Astrocyte of the hippocampus (primary cell): Measurements from ENCODE around the gene KIAA1191.
A peak's percentile ranks its signal among the peaks of the same experiment; 100 is the strongest.

ENCODE experiments used
- DNase-seq: peaks from one replicate; pipeline ENCODE4 v3.0.0; 2011; ENCODE audit warnings: low read depth, low spot score

Gene KIAA1191

GRCh38 chr5:176365351-176366231 is 4.0 kb upstream of the KIAA1191 start, which contains the start of gene ARL10:
ARL10 (plus strand) TSS chr5:176365487; CDS start chr5:176365564, 77 bp downstream.
- peak; percentile 82 for DNase-seq

- DNase-seq, result no peak
Observed at GRCh38 chr5:176364765-176365350, 3.3 kb upstream of the KIAA1191 start.

GRCh38 chr5:176362233-176362490 is 598 bp upstream of the KIAA1191 start:
- DNase-seq, result no peak

DNA sequence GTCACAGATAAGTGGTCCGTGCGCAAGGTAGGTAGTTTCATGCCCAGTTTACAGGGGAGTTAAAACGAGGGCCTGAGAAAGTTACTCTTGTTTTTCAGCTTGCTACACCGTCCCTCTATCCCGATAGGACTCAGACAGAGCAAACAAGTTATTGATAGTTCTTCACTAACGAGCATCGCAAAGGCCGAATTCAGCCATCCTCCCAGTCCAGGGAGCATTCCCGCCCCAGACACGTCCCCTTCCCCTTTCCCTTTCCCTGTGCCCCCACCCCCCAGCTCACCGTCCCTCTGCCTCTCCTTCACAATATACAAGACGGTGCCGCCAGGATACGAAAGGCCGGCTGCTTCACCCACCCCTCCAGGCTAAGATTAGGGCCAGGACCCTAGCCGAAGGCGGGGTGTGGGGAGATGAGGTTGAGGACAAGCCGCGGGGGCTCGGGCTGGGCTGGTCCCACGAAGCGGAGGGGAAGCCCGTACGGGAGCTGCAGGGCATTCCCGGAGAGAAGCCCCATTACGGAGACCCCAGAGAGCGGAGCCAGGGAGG is 599 bp downstream of the KIAA1191 start:
- DNase-seq, result peak; percentile 52

DNA sequence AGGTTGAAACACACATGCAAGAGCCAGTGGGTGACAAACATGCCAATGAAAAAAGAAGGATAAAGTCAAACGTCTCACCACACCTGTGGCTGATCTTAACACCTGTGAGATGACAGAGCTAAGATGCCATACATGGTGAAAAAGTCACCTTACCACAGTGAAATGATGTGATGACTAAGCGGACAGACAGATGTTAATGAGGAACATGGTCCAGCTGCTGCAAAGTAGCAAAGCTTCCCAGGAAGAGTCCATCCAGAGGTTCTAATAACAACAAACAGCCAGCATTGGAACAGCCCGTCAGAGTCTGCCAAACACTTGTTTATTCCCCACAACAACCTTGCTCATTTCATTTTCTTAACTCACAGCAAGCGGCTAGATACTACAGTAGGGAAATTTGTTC is 1.9 kb downstream of the KIAA1191 start:
- DNase-seq, result no peak

DNA sequence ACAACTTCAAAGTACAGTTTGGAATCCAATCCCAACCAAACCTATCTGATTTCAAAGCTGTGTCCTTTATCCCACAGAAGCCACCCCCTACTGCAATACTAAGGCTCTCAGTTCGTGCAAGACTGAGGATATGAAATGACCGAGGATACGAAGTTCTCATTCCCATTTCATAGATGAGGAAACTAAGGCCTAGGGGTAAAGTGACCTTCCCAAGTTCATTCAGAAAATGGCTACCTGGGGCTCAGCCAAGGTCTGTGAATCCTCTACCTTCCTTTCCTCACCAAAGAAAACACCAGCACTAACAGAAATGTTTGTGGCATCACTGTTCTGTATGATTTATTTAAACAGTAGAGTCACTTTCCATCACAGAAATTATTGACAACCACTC is 5.4 kb downstream of the KIAA1191 start:
- DNase-seq, result no peak

DNA sequence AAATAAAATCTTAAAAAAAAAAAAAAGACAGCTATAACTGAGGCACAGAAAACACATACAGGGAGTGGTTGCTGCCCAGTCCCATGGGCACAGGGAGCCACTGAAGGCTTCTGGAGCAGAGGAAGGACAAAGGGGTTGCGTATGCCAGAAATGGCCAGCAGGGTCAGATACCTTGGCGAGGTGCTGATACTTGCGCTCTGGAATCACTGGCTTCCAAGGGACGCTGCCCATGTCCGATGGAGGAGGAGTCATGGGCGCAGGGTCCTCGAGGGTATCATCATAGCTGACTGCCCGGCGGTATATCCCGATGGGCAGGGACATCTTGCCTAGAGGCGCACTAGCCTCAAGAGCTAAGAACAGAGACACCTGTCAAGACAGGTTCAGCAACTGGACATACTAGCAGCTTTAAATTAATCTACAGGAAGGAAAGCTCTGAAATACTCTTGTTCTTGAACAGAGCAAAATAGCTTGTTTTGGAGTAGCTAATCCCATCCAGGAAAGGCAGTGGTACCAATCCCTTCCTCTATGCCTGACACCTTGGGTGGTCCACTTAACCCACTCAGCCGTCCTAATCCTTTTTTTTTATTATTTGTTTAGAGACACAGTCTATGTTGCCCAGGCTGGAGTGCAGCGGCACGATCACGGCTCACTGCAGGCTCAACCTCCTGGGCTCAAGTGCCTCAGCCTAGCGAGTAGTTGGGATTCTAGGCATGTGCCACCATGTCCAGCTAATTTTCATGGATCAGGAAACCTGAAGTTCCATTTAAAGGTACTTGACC is 6.0 kb downstream of the KIAA1191 start:
- no peak for DNase-seq

- no peak for DNase-seq
Observed at GRCh38 chr5:176353533-176353932, 8.0 kb downstream of the KIAA1191 start.

DNA sequence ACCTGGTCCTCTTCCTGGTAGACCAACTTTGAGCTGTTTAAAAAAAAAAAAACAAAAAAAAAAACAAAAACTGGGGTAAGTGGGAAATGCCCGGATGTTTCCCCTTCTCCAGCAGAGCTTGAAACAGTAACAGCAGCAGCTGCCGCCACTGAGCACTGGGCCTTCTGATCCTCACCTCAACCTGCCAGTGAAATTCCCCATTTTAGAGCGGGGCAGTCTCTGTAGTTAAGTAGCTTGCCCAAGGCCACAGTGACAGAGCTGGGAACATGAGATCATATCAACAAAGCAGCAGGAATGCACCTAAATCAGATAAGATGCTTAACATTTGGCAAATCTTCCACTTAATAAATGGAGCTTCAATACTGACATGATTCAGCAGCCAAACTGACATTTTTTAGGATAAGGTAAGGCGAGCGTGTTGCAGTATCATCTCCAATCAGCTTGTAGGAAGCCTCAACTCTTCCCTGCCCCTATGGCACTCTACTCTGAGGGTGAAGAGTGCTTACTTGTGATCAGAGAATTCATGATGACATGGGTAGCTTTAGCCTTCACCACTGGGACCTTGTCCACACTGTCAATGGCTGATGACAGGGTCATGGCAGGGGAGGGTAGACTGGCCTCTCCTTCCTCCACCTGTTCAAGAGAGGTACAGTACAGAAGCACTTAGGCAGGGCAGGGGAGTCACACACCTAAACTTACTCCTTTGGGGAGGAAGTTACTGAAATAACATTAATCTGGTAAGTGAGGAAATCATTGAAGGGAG is 9.3 kb downstream of the KIAA1191 start:
- DNase-seq, result no peak

DNA sequence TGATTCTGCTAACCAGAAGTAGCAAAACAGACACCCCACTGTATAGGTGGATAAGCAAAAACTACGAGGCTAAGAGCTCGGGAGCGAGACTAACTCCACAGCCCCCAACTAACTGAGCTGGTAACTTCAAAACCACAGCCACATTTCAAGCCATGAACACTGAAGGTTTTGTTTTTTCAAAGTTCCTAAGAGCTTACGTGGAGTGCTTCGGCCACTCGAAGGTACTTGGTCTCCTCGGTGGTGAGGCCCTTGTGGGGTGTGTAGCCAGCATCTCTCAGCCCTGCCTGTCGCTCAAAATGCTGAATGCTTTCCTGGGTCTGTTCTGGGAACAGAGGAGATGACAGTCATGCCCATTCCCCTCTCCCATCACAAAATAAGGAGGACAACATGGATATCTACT is 11.1 kb downstream of the KIAA1191 start:
- DNase-seq, result peak; percentile 35

DNA sequence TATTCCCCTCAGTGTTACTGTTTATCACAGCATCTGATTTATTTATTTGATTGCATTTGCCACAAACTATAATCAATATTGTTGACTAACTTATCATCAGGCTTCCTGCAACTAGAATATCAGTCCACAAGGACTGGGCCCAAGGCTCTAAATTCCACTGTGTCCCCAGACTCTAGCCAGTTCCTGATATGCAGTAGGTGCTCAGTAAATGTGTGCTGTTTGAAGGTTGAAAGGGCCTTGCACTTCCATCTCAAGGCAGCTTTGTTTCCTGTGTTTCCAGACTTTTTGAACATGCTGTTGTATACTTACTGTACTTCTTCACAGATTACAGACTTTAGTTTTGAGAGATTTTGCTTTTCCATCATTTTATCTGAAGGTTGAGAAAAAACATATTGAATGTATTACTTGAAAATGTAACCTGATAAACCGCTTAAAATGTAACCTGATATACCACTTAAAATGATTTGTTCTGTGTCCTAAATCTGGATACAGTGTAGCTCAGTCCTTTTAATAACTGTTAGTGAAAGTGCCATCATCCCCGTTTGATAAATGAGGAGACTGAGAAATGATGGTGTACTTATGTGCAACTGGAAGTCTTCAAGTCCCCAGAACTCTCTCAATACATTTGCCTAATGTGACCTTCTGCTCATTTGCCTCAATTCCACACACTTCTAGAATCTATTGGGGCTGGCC is 18.7 kb downstream of the KIAA1191 start:
- no peak for DNase-seq

- DNase-seq, result no peak
Observed at GRCh38 chr5:176342158-176342483, 19.4 kb downstream of the KIAA1191 start.

DNA sequence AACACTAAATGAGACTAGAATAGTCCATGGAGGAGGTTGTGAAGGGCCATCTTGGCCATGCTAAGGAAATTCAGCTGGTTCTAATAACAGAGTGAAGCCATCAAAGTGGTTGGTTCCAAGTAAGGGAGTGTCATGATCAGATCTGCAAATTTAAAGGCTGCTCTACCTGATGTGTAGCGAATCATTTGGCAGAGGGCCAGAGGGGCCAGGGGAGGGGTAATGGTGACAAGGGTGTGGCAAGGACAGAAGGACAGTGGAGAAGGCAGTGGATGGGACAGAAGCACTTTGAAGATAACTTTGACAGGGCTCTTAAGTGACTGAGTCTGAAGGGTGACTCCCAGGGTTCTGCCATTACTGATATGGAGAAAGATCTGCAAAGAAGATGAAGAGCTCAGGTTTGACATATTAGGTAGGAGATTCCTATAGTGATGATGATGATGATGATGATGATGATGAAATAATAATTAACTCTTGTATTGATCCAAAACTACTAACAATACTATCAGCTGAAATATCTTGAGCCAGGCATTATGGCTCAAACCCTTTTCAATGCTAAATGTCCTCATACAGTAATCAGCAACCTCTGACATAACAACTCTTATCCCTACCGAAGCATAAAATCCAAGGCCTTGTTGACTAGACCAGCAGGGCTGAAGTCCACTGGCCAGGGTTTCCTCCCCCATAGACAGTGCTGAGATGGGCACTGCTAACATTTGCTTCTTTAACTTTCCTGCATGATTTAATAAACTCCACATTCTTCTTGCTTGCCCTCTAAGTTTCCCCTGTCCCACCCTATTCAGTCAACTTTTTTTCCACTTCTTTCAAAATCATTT is 20.0 kb downstream of the KIAA1191 start:
- no peak for DNase-seq

DNA sequence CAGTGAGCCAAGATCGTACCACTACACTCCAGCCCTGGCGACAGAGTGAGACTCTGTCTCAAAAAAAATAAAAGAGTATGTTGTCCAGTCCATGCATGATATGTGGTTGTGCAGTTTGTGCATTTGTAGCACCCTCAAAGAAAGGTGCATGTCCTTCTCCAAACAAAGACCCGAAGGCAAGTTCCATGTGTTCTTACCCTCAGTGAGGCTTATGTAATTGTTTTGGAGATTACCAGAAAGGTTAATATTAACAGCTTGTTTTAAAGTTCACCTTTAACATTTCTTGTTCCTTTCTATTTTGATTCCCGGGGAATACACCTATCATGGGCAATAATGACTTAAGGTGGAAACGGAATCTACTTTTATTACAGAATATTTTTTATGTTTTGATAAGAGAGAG is 22.3 kb downstream of the KIAA1191 start:
- no peak for DNase-seq

GRCh38 chr5:176337913-176338312 is 23.7 kb downstream of the KIAA1191 start:
- no peak for DNase-seq

DNA sequence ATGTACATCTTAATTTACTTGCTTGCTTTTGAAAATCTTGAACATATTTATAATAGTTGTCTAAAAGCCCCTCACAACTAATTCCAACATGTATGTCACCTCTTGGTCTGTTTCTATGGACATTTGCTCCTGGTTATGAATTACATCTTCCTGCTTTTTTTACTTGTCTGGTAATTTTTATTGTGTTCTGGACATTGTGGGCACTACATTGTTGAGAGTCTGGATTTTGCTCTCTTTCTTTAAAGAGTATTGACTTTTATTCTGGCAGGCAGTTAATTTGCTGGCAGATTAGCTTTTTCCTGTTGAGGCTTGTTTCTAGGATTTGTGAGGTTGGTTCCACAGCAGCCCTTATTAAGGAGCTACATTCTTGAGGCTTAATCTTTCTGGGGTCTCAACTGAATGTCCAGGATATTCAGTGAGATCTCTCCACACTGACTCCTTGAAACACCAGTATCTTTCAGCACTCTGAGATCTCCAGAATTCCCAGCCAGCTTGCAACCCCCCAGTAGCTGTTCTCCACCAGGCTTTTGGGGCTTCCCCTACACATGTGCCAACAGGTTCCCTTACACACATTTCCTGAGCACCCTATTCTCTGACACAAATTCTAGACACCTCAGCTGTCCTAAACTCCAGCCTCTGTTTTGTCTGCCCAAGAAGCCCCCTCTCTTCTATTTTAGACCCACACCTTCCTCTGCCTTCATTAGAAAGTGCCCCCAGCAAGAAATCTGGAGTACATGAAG is 27.4 kb downstream of the KIAA1191 start:
- no peak for DNase-seq

DNA sequence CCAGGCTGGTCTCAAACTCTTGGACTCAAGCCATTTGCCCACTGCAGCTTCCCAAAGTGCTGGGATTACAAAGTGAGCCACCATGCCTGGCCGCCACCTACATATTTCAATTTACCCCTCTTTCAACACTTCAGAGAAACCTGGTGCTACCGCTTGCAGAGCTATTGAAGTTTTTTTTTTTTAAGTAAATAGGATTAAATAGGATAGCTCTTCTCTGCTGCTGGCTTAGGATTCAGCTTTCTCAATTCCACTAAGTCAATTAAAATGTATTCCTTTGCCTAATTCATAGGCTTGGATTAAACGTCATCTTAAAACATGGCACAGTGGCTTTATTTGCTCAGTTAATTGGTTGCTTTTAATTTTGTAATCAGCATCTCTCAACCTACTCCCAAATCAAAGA is 41.0 kb downstream of the KIAA1191 start:
- DNase-seq, result no peak

- DNase-seq, result peak; percentile 6
Observed at GRCh38 chr5:176319827-176320554, 41.6 kb downstream of the KIAA1191 start.
